ENCODE results near the gene DOCK4.

Gene DOCK4

DNA sequence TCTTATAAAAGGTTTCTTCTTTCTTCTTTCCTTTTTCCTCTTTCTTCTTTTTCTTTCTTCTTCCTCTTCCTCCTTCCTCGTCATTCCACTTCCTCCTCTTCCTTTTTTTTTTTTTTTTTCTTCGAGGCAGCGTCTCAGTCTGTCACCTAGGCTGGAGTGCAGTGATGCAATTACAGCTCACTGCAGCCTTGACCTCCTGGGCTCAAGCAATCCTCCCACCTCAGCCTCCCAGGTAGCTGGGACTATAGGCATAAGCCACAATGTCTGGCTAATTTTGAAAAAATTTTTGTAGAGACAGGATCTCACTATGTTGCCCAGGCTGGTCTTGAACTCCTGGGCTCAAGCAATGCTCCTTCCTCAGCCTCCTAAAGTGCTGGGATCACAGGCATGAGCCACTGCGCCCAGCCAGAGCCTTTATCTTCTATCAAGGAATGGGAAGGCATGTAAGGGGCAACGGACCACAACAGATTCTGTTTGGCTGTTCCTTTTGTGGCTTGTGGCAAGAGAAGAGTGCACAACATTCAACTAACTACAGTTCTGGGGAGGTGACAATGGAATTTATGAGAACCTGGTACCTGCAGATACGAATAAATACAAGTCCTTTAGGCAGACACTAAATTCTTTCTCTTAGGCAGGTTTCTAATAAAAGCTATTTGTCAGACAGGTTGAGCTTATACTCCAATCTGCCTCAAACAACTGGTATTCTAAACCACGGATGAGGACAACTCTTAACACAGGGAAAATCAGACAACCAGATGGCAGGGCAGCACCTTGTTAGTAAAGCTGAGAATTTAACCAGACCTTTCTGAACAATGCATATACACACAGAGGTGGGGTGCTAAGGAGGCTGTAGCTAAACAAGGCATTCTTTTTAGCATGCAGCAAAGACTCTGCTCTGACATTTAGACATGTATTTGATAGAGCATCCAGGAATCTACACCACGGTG, 100.3 kb downstream of the DOCK4 start:
- DNase-seq = no peak

DNA sequence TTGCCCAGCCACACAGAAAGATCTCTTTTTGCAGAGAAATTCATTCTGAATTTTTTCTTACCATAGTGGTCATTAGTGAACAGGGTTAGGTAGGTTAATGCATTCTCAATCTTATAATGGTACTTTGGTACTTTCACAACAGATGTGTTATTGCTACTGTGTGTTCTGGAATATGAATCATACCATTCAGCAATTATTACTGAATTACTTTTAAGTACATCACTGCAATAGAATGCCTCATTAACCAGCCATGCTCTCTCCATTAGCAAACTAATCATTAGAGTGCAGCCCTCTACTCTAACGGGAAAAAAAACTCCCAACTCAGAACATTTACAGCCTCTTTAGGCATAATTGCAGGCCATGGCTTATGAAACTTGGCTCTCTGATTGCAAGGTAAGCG, 102.1 kb downstream of the DOCK4 start:
- no peak for DNase-seq

GRCh38 chr7:112103246-112103645, 103.0 kb downstream of the DOCK4 start:
- DNase-seq = no peak

DNA sequence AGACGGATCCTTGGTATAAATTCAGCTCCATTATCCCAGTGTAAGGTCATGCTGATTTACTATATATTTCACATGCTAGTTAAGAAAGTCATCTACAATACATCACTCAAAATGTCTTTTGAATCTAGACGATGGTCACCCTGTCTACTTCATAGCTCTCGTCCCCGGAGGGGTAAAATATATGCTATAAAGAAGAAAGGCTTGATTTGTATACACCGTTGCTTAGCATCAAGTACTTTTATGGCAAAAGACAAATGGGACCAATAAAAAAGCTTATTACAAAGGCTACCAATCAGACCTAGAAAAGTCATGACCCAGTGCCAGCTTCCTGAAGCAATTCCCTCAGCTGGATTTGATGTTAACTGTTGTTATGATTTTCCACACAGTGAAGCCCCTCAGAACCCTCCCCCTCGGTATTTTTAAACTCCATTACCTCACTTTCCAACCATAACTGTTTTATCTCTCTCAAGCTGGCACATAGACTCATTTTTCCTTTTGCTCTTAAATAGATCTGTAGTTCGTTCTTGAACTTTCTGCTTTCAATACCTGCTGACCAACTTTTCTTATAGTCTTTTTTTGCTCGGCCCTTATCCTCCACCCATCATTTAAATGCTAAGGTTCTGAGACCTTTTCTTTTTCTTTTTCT, 104.9 kb downstream of the DOCK4 start:
- no peak for DNase-seq

- DNase-seq = no peak
Measured at GRCh38 chr7:112097524-112097923, 108.7 kb downstream of the DOCK4 start.

DNA sequence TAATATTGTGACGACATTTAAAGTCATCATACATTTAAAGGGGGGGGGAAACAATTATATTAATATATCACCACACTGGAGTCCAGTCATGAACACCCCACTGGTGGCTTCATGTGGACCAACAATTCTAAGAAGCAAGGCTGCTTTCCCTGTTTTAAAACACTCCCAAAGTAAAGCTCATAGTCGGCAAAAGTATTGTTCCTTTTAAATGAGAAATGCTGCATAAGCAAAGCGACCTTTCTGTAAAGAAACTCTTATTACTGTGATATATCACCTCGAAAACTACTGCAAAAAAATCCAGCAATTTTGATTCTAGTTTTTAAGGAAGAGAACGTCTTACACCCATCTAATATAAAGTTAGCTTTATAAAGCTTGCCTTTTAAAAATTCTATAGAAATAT, 112.8 kb downstream of the DOCK4 start:
- no peak for DNase-seq

- no peak for DNase-seq
Measured at GRCh38 chr7:112092709-112093395, 113.3 kb downstream of the DOCK4 start.

GRCh38 chr7:112092306-112092705, 113.9 kb downstream of the DOCK4 start:
- DNase-seq = no peak

GRCh38 chr7:112091768-112092167, 114.4 kb downstream of the DOCK4 start:
- no peak for DNase-seq

DNA sequence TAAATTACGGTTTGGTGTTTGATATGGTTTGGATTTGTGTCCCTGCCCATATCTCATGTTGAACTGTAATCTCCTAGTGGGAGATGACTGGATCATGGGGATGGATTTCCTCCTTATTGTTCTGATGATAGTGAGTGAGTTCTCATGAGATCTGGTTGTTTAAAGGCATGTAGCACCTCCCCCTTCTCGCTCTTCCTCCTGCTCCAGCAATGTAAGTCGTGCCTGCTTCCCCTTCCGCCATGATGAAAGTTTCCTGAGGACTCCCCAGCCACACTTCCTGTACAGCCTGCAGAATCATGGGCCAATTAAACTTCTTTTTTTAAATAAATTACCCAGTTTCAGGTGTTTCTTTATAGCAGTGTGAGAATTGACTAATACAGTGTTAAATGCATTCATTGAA, 116.6 kb downstream of the DOCK4 start:
- no peak for DNase-seq

GRCh38 chr7:112088484-112089016, 117.6 kb downstream of the DOCK4 start:
- no peak for DNase-seq

DNA sequence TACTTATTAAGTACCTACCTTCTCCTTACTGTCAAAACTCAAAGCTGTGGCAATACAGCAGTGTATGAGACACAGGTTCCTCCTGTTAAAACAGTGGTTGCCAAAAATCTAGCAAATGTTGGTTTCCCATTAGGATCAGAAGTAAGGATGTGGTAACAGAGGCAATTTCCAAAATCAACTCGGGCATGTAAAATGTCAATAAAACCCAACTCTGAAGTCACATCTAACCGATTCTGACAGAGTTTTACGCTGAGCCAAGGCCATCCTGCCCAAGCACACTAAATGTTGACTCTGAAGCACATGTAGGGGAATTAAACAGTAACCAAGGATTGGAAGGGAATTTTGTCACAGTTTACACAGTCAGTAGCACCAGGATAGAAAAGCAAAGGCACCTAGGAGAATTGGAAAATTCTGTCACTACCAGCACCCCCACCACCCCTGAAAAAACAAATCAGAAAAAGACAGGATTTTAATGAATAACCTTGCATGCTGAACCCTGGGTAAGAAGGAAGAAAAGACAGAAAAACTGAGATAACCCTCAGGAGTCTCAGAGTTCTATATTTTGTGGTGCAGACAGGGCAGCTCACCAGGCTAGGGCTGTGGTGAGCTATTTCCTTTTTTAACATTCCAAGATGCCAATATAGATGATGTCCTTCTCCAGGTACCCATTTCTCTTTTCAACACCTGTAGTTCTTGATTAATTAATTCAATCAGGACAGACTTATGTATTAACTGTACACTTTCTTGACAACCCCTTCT, 119.5 kb downstream of the DOCK4 start:
- no peak for DNase-seq

- no peak for DNase-seq
Measured at GRCh38 chr7:112084520-112084971, 121.7 kb downstream of the DOCK4 start.

DNA sequence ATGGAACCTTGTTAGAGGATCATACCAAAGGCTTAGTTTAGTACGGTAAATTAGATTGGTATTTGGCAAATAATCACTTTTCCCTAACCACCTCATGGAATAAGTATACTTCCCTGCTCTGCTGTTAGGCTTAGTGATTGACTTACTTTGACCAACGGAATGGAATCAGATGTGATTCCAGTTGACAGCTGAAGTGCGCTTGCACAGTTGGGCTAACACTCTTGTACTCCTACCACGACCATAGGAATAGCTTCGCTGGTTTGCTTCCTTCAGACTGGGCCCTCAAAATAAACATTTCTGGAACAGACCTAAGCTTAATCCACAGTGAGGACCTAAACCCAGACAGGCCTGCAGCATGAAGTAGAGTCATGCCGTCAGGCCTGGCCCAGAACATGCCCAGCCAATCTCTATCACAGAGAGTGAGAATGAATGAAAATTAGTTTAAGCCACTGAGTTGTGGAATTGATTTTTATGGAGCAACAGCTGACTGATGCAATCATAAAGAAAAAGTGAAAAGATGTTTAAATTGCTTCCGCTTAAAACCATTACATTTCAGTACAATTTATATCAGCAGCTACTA, 122.3 kb downstream of the DOCK4 start:
- no peak for DNase-seq

DNA sequence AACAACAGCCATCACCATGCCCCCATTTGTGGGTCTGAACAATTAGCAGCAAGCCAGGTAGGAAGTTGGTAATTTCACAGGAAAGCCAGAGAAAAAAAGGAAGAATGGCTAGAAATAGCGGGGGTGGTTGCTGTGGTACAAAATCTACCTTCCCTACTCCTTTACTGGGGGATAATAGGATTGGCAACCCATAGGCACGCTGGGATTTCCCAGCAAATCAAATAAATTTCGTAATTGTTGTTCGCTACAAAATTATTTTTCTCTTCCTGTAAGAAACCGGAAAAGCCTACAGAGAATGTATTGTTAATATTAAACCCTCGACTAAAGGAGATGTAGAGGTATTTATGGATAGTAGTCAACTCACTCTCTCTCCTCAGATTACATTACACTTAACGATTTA, 123.9 kb downstream of the DOCK4 start:
- no peak for DNase-seq

DNA sequence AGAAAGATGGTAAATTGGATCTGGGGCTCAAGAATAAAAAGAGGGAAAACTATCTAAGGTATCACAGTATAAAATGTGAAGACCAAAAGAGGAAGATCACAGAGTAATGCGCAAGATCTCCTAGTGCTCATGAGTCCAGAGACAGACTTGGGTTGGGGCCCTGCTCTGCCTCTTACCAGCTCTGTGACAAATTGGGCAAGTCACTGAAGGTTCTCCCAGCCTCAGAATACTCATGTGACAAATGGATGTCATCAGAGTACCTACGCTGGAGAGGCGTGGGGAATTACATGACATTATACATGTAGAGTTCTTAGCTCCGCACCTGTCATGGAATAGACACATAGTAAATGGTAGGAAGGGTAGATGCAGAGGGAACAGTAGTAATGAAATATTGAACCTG, 124.4 kb downstream of the DOCK4 start:
- no peak for DNase-seq

GRCh38 chr7:112080978-112081377, 125.2 kb downstream of the DOCK4 start:
- DNase-seq = peak; percentile 26

GRCh38 chr7:112080441-112080840, 125.8 kb downstream of the DOCK4 start:
- DNase-seq = peak; percentile 48

DNA sequence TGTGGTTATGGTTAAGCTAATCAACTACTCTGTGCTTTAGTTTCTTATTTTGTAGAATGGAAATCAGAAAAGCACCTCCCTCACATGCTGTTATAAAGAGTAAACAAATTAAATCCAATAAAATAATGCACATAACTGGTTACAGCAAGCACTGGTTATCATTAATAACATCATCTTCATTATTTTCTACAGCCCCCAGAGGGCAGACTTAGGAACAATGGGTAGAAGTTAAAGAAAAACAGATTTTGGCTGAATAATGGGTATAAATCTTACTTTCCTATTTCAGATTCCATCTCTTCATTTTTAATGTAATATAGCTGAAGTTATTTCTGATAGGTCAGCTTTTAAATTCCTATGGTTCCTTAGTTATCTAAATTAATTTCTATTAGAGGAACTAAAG, 126.5 kb downstream of the DOCK4 start:
- no peak for DNase-seq

GRCh38 chr7:112079122-112079521, 127.1 kb downstream of the DOCK4 start:
- no peak for DNase-seq

DNA sequence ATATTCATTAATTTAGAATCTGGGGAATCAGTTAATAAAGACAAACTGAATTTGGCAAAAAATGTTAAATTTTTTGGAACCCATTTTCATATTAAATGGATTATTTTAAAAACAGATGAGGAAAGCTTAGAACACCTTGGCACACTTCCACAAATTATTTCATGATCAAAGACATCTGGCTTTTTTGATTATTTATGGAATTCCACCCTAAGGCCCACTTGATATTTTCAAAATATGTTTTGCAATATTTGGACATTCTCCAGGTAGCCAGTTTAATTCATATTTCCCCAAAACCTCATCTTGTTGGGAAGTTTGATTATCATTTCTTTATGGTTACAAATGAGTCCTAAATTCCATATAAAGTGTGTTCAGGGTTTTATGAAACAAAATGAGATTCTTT, 129.9 kb downstream of the DOCK4 start:
- no peak for DNase-seq

GRCh38 chr7:112074464-112074863, 131.7 kb downstream of the DOCK4 start:
- no peak for DNase-seq
